ENCODE data around the gene LRRC4B.
"Not testable (repeated sequence)": the region's sequence is repeated elsewhere in the genome, so short reads cannot be mapped to it uniquely, and the experiment has no call there.

Gene LRRC4B

DNA sequence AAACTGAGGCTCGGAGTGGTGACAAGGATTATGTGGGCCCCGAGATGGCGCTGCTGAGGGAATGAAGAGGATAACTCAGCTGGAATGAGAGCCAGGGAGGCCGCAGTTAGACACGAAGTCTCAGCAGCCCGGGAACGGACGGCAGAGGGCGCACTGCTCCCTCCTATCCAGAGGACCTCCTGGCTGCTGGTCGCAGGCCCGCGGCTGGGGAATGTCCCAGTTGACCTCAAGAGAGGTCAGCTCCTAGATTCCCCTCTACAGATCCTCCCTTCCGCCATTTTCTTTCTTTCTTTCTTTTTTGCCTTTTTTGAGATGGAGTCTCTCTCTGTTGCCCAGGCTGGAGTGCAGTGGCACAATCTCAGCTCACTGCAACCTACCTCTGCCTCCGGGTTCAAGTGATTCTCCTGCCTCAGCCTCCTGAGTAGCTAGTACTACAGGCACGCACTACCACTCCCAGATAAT lies 30.4 kb downstream of the LRRC4B start:
- Histone ChIP-seq H3K27me3 (0 out of 22 replicates have a peak, but pooled peaks cover 0 to 6% (median 0%) of the 10 kb centered on the region in 11 experiments), H3K36me3 (peaks cover 0 to 6% (median 0%) of the 10 kb centered on the region in 11 experiments; a peak in 1 of 22 replicates), H4K20me1 (no peaks in the 10 kb centered on the region), H3K27ac (no peak overlapping the region), H3K4me3 (no peak overlapping the region), H3K9ac (no peak overlapping the region), H3K4me1 (peaks cover 0 to 32% (median 25%) of the 10 kb centered on the region in 10 experiments; a peak in 17 of 20 replicates), H3K9me3 (replicated peaks in 1 of 11) (peaks cover 11 to 17% (median 15%) of the 10 kb centered on the region in 11 experiments), H3K4me2 (no peak overlapping the region)
- TF ChIP-seq Cebpa-rat (IDR thresholded peaks at IDR 0.05), result no peak

- Histone ChIP-seq H3K9me3 (replicated peaks in 1 of 11) (peaks cover 16 to 22% (median 20%) of the 10 kb centered on the region in 11 experiments), H3K27me3 (0 out of 22 replicates have a peak, but pooled peaks cover 0 to 6% (median 0%) of the 10 kb centered on the region in 11 experiments), H3K4me1 (peaks cover 0 to 27% (median 20%) of the 10 kb centered on the region in 10 experiments; a peak in 17 of 20 replicates), H4K20me1 (no peaks in the 10 kb centered on the region), H3K36me3 (peaks cover 0 to 6% (median 0%) of the 10 kb centered on the region in 11 experiments; a peak in 4 of 22 replicates), H3K27ac (no peak overlapping the region), H3K4me2 (no peak overlapping the region), H3K9ac (no peak overlapping the region), H3K4me3 (no peak overlapping the region)
- TF ChIP-seq Cebpa-rat (IDR thresholded peaks at IDR 0.05), result no peak
These were observed 30.9 kb downstream of the LRRC4B start for GRCh38 chr19:50537306-50537685.

DNA sequence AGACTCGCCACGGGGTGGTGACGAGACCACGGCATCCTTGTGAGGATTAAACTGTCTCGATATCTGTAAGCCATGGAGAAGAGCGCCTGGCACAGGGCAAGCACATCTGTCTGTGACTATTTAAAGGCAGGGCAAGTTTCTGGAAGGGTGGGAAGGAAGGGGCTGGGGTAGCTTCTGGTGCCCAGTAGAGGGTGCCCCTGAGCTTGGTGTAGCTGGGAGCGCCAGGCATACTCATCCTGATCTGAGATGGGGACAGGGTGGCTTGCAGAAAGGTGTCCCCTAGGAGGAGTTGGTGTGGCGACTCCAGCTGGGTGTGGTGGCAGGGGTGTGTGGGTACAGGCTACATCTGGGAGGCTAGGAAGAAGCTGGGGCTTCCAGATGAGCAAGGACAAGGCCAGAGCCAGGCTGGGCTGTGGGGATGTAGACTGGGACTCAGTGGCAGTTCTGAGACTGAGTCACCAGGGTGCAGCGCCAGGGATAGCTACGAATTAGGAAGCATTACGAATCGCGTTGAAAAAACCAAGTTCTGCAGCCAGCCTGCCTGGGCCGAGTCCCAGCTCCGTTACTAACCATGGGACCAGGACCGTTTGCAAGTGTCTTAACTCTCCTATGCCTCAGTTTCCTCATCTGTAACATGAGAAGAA lies 31.5 kb downstream of the LRRC4B start:
- no peak overlapping the region for H3K27ac ChIP-seq
- H3K4me2 ChIP-seq, result peak overlapping the region in 2 of 11 experiments; percentile 18 to 36; a peak in 3 of 22 replicates
- peaks cover 0 to 6% (median 0%) of the 10 kb centered on the region in 11 experiments; a peak in 4 of 22 replicates for H3K36me3 ChIP-seq
- peaks cover 20 to 27% (median 26%) of the 10 kb centered on the region in 11 experiments for H3K9me3 ChIP-seq (replicated peaks in 1 of 11)
- peaks cover 0 to 22% (median 15%) of the 10 kb centered on the region in 10 experiments; a peak in 16 of 20 replicates for H3K4me1 ChIP-seq
- H3K4me3 ChIP-seq, result no peak overlapping the region
- TF ChIP-seq Cebpa-rat (IDR thresholded peaks at IDR 0.05), result no peak
- 0 out of 22 replicates have a peak, but pooled peaks cover 0 to 3% (median 0%) of the 10 kb centered on the region in 11 experiments for H3K27me3 ChIP-seq
- H4K20me1 ChIP-seq, result no peaks in the 10 kb centered on the region
- no peak overlapping the region; a peak in 1 of 22 replicates for H3K9ac ChIP-seq

GRCh38 chr19:50535672-50536187 lies 32.5 kb downstream of the LRRC4B start:
- no peaks in the 10 kb centered on the region for H4K20me1 ChIP-seq
- H3K4me2 ChIP-seq, result peak overlapping the region in 4 of 11 experiments; percentile 6 to 36 (median 15); a peak in 5 of 22 replicates
- no peak overlapping the region for H3K4me3 ChIP-seq
- TF ChIP-seq Cebpa-rat (IDR thresholded peaks at IDR 0.05), result no peak
- H3K36me3 ChIP-seq, result peaks cover 0 to 6% (median 0%) of the 10 kb centered on the region in 11 experiments; a peak in 4 of 22 replicates
- no peak overlapping the region; a peak in 1 of 22 replicates for H3K9ac ChIP-seq
- no peak overlapping the region for H3K27ac ChIP-seq
- H3K4me1 ChIP-seq, result peaks cover 0 to 15% (median 9%) of the 10 kb centered on the region in 10 experiments; a peak in 9 of 20 replicates
- H3K27me3 ChIP-seq, result no peaks in the 10 kb centered on the region
- H3K9me3 ChIP-seq (replicated peaks in 1 of 11), result peaks cover 23 to 34% (median 28%) of the 10 kb centered on the region in 11 experiments

GRCh38 chr19:50534478-50534877 lies 33.8 kb downstream of the LRRC4B start:
- no peaks in the 10 kb centered on the region for H3K27me3 ChIP-seq
- H3K9me3 ChIP-seq (replicated peaks in 1 of 11), result peaks cover 23 to 34% (median 28%) of the 10 kb centered on the region in 11 experiments
- H3K27ac ChIP-seq, result no peak overlapping the region
- no peak overlapping the region for H3K4me3 ChIP-seq
- H3K36me3 ChIP-seq, result peaks cover 0 to 6% (median 0%) of the 10 kb centered on the region in 11 experiments; a peak in 4 of 22 replicates
- H3K4me2 ChIP-seq, result no peak overlapping the region
- H3K9ac ChIP-seq, result no peak overlapping the region
- H4K20me1 ChIP-seq, result no peaks in the 10 kb centered on the region
- no peak for TF ChIP-seq Cebpa-rat (IDR thresholded peaks at IDR 0.05)
- peaks cover 0 to 15% (median 9%) of the 10 kb centered on the region in 10 experiments; a peak in 9 of 20 replicates for H3K4me1 ChIP-seq

GRCh38 chr19:50532952-50533351 lies 35.3 kb downstream of the LRRC4B start:
- Histone ChIP-seq H3K9ac (no peak overlapping the region), H4K20me1 (no peaks in the 10 kb centered on the region), H3K4me3 (no peak overlapping the region), H3K4me2 (no peak overlapping the region), H3K27me3 (no peaks in the 10 kb centered on the region), H3K27ac (no peak overlapping the region), H3K4me1 (peaks cover 0 to 22% (median 9%) of the 10 kb centered on the region in 10 experiments; a peak in 10 of 20 replicates), H3K9me3 (replicated peaks in 1 of 11) (peaks cover 23 to 34% (median 28%) of the 10 kb centered on the region in 11 experiments), H3K36me3 (peaks cover 0 to 6% (median 0%) of the 10 kb centered on the region in 11 experiments; a peak in 4 of 22 replicates)
- no peak for TF ChIP-seq Cebpa-rat (IDR thresholded peaks at IDR 0.05)

DNA sequence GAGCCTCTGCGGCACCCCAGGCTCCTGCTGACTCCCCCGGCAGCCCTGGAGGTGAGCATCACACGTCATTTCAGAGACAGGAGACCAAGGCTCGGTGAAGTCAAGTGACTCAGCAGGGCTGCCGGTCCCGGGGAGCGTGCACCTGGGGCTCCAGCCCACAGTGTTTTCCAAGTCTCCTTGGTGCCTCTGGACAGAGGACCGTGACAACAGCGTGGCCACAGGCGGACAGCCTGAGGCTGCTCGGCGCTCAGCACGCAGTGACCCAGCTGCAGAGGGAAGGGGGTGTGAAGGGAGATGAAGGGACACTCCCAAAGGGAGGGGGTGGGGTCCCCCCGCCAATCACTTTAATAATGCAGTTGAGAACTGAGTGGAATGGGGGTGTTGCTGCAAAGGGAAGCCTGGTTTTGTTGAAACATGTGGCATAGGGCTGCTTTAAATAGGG lies 37.0 kb downstream of the LRRC4B start:
- Histone ChIP-seq H3K4me1 (peaks cover 0 to 20% (median 9%) of the 10 kb centered on the region in 10 experiments; a peak in 13 of 20 replicates), H3K4me3 (no peak overlapping the region), H3K4me2 (no peak overlapping the region), H4K20me1 (no peaks in the 10 kb centered on the region), H3K9me3 (replicated peaks in 1 of 11) (peaks cover 23 to 34% (median 28%) of the 10 kb centered on the region in 11 experiments), H3K36me3 (peaks cover 0 to 6% (median 0%) of the 10 kb centered on the region in 11 experiments; a peak in 4 of 22 replicates), H3K27ac (no peak overlapping the region), H3K27me3 (no peaks in the 10 kb centered on the region), H3K9ac (no peak overlapping the region)
- no peak for TF ChIP-seq Cebpa-rat (IDR thresholded peaks at IDR 0.05)

DNA sequence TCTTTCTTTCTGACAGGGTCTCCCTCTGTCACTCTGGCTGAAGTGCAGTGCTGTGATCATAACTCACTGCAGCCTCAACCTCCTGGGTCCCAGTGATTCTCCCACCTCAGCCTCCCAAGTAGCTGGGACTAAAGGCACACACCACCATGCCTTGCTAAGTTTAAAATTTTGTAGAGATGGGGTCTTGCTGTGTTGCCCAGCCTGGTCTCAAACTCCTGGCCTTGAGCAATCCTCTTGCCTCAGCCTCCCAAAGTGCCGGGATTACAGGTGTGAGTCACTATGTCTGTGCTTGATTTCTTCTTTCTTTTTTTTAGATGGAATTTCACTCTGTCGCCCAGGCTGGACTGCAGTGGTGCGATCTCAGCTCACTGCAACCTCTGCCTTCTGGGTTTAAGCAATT lies 40.2 kb downstream of the LRRC4B start:
- not testable (repeated sequence) for H4K20me1 ChIP-seq, H3K9ac ChIP-seq, H3K36me3 ChIP-seq, H3K27me3 ChIP-seq, H3K4me3 ChIP-seq, H3K27ac ChIP-seq
- Histone ChIP-seq H3K4me1 (peaks cover 0 to 19% (median 5%) of the 10 kb centered on the region in 10 experiments; a peak in 8 of 20 replicates), H3K4me2 (peak overlapping the region in 1 of 11 experiments; percentile 37; a peak in 1 of 22 replicates), H3K9me3 (replicated peaks in 1 of 11) (peaks cover 14 to 20% (median 17%) of the 10 kb centered on the region in 11 experiments)

- Histone ChIP-seq H3K9me3 (replicated peaks in 1 of 11) (peaks cover 0 to 15% (median 13%) of the 10 kb centered on the region in 11 experiments; a peak in 15 of 22 replicates), H3K4me1 (peaks cover 0 to 12% (median 5%) of the 10 kb centered on the region in 10 experiments; a peak in 8 of 20 replicates), H3K27me3 (no peaks in the 10 kb centered on the region), H3K36me3 (peaks cover 0 to 13% (median 0%) of the 10 kb centered on the region in 11 experiments; a peak in 5 of 22 replicates), H4K20me1 (no peaks in the 10 kb centered on the region), H3K4me3 (no peak overlapping the region), H3K9ac (no peak overlapping the region; a peak in 1 of 22 replicates), H3K4me2 (no peak overlapping the region), H3K27ac (no peak overlapping the region)
- no peak for TF ChIP-seq Cebpa-rat (IDR thresholded peaks at IDR 0.05)
These were observed 45.4 kb downstream of the LRRC4B start for GRCh38 chr19:50522881-50523280.
